Measurements from ENCODE around the gene NEGR1. TPM values are rescaled to one million over a fixed set of nuclear protein-coding genes. Genes with fewer than 3 reads are reported as not detected.

NEGR1 gene
- total RNA-seq, 1 experiment from 2014 or later, result 2.9 TPM

GRCh38 chr1:71786218-71786617, 496.1 kb downstream of the NEGR1 start:
- ATAC-seq, result no peak
- TF ChIP-seq MXD4 (CRISPR knock-in tag; IDR thresholded peaks at IDR 0.05; ENCODE audit: borderline replicate concordance), result no peak
- no peak for TF ChIP-seq ZNF121 (CRISPR knock-in tag; IDR thresholded peaks at IDR 0.05)
- no peak for TF ChIP-seq NFE2L1 (CRISPR knock-in tag; IDR thresholded peaks at IDR 0.05)
- CTCF ChIA-PET, result interaction anchor here (1.3 kb wide), 1 partner anchor 11 kb away, joined by 3 read pairs; no protein-coding TSS in a partner anchor

GRCh38 chr1:71785450-71785849, 496.9 kb downstream of the NEGR1 start:
- ChIA-PET POLR2A (no interaction called here), CTCF (interaction anchor here (1.0 to 1.3 kb wide), 2 partner anchors 11 to 253 kb away, joined by 3 read pairs; no protein-coding TSS in a partner anchor)
- DNase-seq (ENCODE audit: low spot score), result no peak
- Mint-ChIP-seq H3K9me3 (no peaks in the 10 kb centered on the region), H3K4me3 (no peak overlapping the region), H3K4me1 (peaks cover 4% of the 10 kb centered on the region), H3K36me3 (no peaks in the 10 kb centered on the region), H3K27ac (no peak overlapping the region), H3K27me3 (ENCODE audit: low read depth) (no peaks in the 10 kb centered on the region)
- no peak for ATAC-seq
- TF ChIP-seq PREB (CRISPR knock-in tag; IDR thresholded peaks at IDR 0.05; ENCODE audit: borderline replicate concordance) (no peak), ELF4 (CRISPR knock-in tag; IDR thresholded peaks at IDR 0.05; ENCODE audit: low read depth) (no peak), FOXK1 (CRISPR knock-in tag; IDR thresholded peaks at IDR 0.05) (no peak), ATF1 (CRISPR knock-in tag; IDR thresholded peaks at IDR 0.05) (no peak), ZNF396 (CRISPR knock-in tag; IDR thresholded peaks at IDR 0.05; ENCODE audit: borderline replicate concordance) (no peak), STAT6 (CRISPR knock-in tag; conservative IDR thresholded peaks at IDR 0.05; ENCODE audit: low read depth) (no peak)

More at GRCh38 chr1:71786218-71786617, 496.1 kb downstream of the NEGR1 start:
- POLR2A ChIA-PET, result no interaction called here
- no peaks in the 10 kb centered on the region for H3K27me3 Mint-ChIP-seq (ENCODE audit: low read depth)
- no peak overlapping the region for H3K4me3 Mint-ChIP-seq
- H3K27ac Mint-ChIP-seq, result no peak overlapping the region
- H3K4me1 Mint-ChIP-seq, result no peaks in the 10 kb centered on the region
- H3K9me3 Mint-ChIP-seq, result no peaks in the 10 kb centered on the region
- no peaks in the 10 kb centered on the region for H3K36me3 Mint-ChIP-seq
- DNase-seq (ENCODE audit: low spot score), result no peak

- Mint-ChIP-seq H3K27me3 (ENCODE audit: low read depth) (no peaks in the 10 kb centered on the region), H3K36me3 (no peaks in the 10 kb centered on the region), H3K9me3 (no peaks in the 10 kb centered on the region), H3K4me3 (no peak overlapping the region), H3K27ac (no peak overlapping the region), H3K4me1 (peaks cover 8% of the 10 kb centered on the region)
- DNase-seq (ENCODE audit: low spot score) (no peak), ATAC-seq (no peak)
- CTCF ChIA-PET, result interaction anchor here (1.0 to 1.3 kb wide), 2 partner anchors 12 to 253 kb away, joined by 3 read pairs; no protein-coding TSS in a partner anchor
- POLR2A ChIA-PET, result no interaction called here
- TF ChIP-seq ATF2 (CRISPR knock-in tag; IDR thresholded peaks at IDR 0.05; ENCODE audit: borderline replicate concordance, low read depth) (no peak), ZNF425 (CRISPR knock-in tag; conservative IDR thresholded peaks at IDR 0.05) (no peak), ELF4 (CRISPR knock-in tag; IDR thresholded peaks at IDR 0.05; ENCODE audit: low read depth) (no peak), TEAD4 (CRISPR knock-in tag; IDR thresholded peaks at IDR 0.05) (no peak), ZNF263 (CRISPR knock-in tag; IDR thresholded peaks at IDR 0.05; ENCODE audit: low read depth) (no peak), PRRX2 (CRISPR knock-in tag; IDR thresholded peaks at IDR 0.05) (no peak), TEAD1 (CRISPR knock-in tag; IDR thresholded peaks at IDR 0.05) (no peak)
These were observed 497.3 kb downstream of the NEGR1 start for GRCh38 chr1:71785000-71785399.
